ENCODE data around the gene LEMD2. TPM values are rescaled to one million over a fixed set of nuclear protein-coding genes. Genes with fewer than 3 reads are reported as not detected.

Gene LEMD2
- total and polyA plus RNA-seq, 2 donors (not counting 3 experiments of a cell fraction or from before 2014, with no cell fraction given): 61.1 to 81.8 TPM

DNA sequence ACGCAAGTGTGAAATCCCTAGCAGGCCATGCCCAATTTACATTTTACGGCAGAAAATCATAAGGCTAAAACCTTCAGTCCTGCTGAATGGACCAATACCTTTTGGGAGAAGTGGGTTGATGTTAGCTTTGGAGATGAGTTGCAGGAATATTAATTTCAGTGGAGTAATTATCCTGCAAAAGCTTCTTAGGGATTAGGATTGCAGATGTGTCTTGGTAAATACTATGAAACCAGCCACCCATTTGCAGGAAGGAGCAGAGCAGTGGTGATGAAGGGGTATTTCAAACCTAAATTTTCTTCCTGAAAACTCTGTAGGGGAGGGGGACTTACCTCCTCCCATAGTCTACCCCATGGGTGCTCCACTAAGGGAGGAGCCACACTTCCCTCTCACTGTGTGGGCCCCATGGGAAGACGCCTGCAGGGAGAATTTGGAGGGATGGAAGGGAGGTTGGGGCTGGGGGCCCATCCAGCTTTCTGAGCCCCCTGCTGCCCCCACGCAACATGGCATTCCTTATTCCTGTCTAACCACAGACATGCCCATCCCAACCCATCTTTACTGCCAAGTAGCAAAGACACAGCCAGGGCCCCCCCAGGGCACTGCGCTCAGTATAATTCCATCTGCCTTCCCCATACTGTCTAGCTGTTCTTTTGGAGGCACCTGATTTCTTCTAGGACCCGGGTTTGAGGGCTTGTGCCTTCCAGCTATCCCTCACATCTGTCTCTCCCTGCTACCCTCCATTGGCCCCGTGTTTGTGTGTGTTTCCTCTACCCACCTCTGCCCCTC, 62.8 kb downstream of the LEMD2 start:
- ChIA-PET CTCF (interaction anchor here (1.0 to 1.3 kb wide), 3 partner anchors 11 to 329 kb away, joined by 3 read pairs; no protein-coding TSS in a partner anchor), POLR2A (no interaction called here)
- Histone ChIP-seq H3K4me3 (replicated peaks in 1 of 3; ENCODE audit: insufficient read depth in 1 of 3, low read depth in 1 of 3, low read length in 3 of 3) (no peak overlapping the region), H3K27me3 (ENCODE audit: control insufficient read depth in 2 of 2, insufficient read depth in 2 of 2, low read length in 2 of 2) (peaks cover 13 to 20% of the 10 kb centered on the region in 2 experiments), H2AFZ (ENCODE audit: low read depth, low read length) (no peak overlapping the region), H3K9me1 (replicated peaks; ENCODE audit: control insufficient read depth, extremely low read depth, insufficient read depth, low read length) (no peaks in the 10 kb centered on the region), H3K27ac (ENCODE audit: insufficient read depth, low read depth, low read length) (no peak overlapping the region), H4K20me1 (replicated peaks; ENCODE audit: control insufficient read depth, extremely low read depth, insufficient read depth, low read length) (no peaks in the 10 kb centered on the region), H3K9ac (replicated peaks; ENCODE audit: extremely low read depth, insufficient read depth, low read length) (no peak overlapping the region), H3K4me2 (ENCODE audit: insufficient read depth, low read length) (no peak overlapping the region), H3K4me1 (ENCODE audit: control insufficient read depth, extremely low read depth, insufficient read depth, low read length) (no peaks in the 10 kb centered on the region), H3K9me3 (replicated peaks; ENCODE audit: control insufficient read depth, insufficient read depth, low read length) (no peaks in the 10 kb centered on the region), H3K36me3 (ENCODE audit: control insufficient read depth in 2 of 2, extremely low read depth in 1 of 2, insufficient read depth in 2 of 2, low read length in 2 of 2) (no peaks in the 10 kb centered on the region), H3K79me2 (ENCODE audit: control insufficient read depth, insufficient read depth, low read length) (no peaks in the 10 kb centered on the region)
- no TSS peak for BruUV-seq (replicated peaks)
- FAIRE-seq (no peak), DNase-seq (ENCODE audit: low read depth, low spot score) (no peak)
- intact Hi-C loops (cut with micrococcal nuclease): no loop called here
- TF ChIP-seq POLR2A (IDR thresholded peaks at IDR 0.05; ENCODE audit: low read depth, low read length): no peak
- TF ChIP-seq GATA2 (IDR thresholded peaks at IDR 0.05; ENCODE audit: insufficient read depth, insufficient read length, low read depth, low read length): no peak
- TF ChIP-seq, protein P1, sequence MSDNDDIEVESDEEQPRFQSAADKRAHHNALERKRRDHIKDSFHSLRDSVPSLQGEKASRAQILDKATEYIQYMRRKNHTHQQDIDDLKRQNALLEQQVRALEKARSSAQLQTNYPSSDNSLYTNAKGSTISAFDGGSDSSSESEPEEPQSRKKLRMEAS (IDR thresholded peaks at IDR 0.05; ENCODE audit: insufficient read depth, insufficient read length): no peak
- TF ChIP-seq JUN (IDR thresholded peaks at IDR 0.05; ENCODE audit: borderline replicate concordance, insufficient read depth, insufficient read length, low read depth): no peak
- no peak for TF ChIP-seq POLR2AphosphoS5 (IDR thresholded peaks at IDR 0.05; ENCODE audit: insufficient read depth, low read depth, low read length)
- no peak for TF ChIP-seq EZH2 (IDR thresholded peaks at IDR 0.05; ENCODE audit: borderline replicate concordance, low read depth, low read length, severe bottlenecking)
- no peak for TF ChIP-seq MYC (IDR thresholded peaks at IDR 0.05; ENCODE audit: low read depth, low read length)
- TF ChIP-seq FOS (IDR thresholded peaks at IDR 0.05; ENCODE audit: borderline replicate concordance, insufficient read depth, low read length): no peak
- TF ChIP-seq, protein P2, sequence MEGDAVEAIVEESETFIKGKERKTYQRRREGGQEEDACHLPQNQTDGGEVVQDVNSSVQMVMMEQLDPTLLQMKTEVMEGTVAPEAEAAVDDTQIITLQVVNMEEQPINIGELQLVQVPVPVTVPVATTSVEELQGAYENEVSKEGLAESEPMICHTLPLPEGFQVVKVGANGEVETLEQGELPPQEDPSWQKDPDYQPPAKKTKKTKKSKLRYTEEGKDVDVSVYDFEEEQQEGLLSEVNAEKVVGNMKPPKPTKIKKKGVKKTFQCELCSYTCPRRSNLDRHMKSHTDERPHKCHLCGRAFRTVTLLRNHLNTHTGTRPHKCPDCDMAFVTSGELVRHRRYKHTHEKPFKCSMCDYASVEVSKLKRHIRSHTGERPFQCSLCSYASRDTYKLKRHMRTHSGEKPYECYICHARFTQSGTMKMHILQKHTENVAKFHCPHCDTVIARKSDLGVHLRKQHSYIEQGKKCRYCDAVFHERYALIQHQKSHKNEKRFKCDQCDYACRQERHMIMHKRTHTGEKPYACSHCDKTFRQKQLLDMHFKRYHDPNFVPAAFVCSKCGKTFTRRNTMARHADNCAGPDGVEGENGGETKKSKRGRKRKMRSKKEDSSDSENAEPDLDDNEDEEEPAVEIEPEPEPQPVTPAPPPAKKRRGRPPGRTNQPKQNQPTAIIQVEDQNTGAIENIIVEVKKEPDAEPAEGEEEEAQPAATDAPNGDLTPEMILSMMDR (IDR thresholded peaks at IDR 0.05; ENCODE audit: extremely low read depth in 1 of 2, insufficient read depth in 1 of 2, low read depth in 1 of 2, low read length in 2 of 2): no peak
- dilution Hi-C loops (cut with MboI; ENCODE audit: extremely low pct_ligation_motif_present, low sequenced_read_pairs): no loop called here
